ENCODE results near the gene SOX6. TPM values are rescaled to one million over a fixed set of nuclear protein-coding genes. Genes with fewer than 3 reads are reported as not detected.

SOX6 gene
- total RNA-seq, 1 experiment from 2014 or later = not detected

DNA sequence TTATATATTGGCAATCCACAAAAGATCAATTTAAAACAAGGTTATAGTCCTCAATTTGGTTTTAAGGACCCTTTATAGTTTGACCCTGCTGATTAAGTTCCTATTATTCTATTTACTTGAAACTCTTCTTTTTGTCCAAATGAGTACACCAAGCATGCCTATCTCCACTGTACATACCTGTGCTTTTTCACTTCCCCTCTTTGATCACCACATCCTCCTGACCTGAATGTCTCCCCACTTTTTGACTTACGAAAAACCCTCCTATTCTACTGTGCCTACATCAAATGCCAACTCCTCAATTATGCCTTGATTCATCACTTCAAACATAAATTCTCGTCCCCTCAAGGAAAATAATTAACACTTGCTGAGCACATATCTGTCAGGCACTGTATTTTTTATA, 113.5 kb downstream of the SOX6 start:
- Histone ChIP-seq H3K27me3 (ENCODE audit: low read length) (no peaks in the 10 kb centered on the region), H2AFZ (ENCODE audit: low read length) (no peak overlapping the region), H3K4me3 (ENCODE audit: low read length) (no peak overlapping the region), H3K4me1 (ENCODE audit: low read length) (no peaks in the 10 kb centered on the region), H3K9ac (ENCODE audit: low read length) (no peak overlapping the region), H3K4me2 (ENCODE audit: low read depth, low read length, poor library complexity, severe bottlenecking) (no peak overlapping the region), H3K9me3 (ENCODE audit: low read length) (no peaks in the 10 kb centered on the region; the same call in 1 of the 2 replicates), H3K9me2 (replicated peaks; ENCODE audit: insufficient read depth, low read length) (no peaks in the 10 kb centered on the region), H3K79me2 (ENCODE audit: low read length) (no peaks in the 10 kb centered on the region), H3K27ac (ENCODE audit: low read length) (no peak overlapping the region), H3K36me3 (ENCODE audit: insufficient read depth, low read length) (no peaks in the 10 kb centered on the region), H4K20me1 (ENCODE audit: insufficient read depth, low read depth, low read length) (no peaks in the 10 kb centered on the region)
- DNase-seq = no peak

DNA sequence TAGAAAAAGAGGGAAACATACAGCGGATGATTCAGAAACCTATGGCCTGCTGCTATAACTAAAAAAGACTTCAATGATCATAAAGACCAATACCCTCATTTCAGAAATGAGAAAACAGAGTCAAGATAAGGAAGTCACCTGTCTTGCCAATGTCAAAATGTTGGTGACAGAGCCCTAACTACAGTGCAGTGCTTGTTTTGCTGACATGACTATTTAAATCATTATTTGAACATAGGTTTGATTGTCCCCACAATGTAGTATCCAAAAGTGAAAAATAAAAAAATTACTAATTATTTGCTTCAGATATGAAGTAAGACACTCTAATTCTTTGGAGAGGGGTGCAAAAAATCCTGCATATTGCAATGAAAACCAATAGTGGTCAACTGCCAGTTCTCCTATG, 115.7 kb downstream of the SOX6 start:
- H3K9me3 ChIP-seq (ENCODE audit: low read length) = no peaks in the 10 kb centered on the region; the same call in 1 of the 2 replicates
- no peaks in the 10 kb centered on the region for H3K4me1 ChIP-seq (ENCODE audit: low read length)
- H3K9ac ChIP-seq (ENCODE audit: low read length) = no peak overlapping the region
- no peak overlapping the region for H2AFZ ChIP-seq (ENCODE audit: low read length)
- H3K27me3 ChIP-seq (ENCODE audit: low read length) = no peaks in the 10 kb centered on the region
- no peaks in the 10 kb centered on the region for H3K79me2 ChIP-seq (ENCODE audit: low read length)
- H3K9me2 ChIP-seq (replicated peaks; ENCODE audit: insufficient read depth, low read length) = no peaks in the 10 kb centered on the region
- H3K4me3 ChIP-seq (ENCODE audit: low read length) = no peak overlapping the region
- H4K20me1 ChIP-seq (ENCODE audit: insufficient read depth, low read depth, low read length) = no peaks in the 10 kb centered on the region
- no peak overlapping the region for H3K4me2 ChIP-seq (ENCODE audit: low read depth, low read length, poor library complexity, severe bottlenecking)
- H3K27ac ChIP-seq (ENCODE audit: low read length) = no peak overlapping the region
- DNase-seq = no peak
- H3K36me3 ChIP-seq (ENCODE audit: insufficient read depth, low read length) = no peaks in the 10 kb centered on the region

DNA sequence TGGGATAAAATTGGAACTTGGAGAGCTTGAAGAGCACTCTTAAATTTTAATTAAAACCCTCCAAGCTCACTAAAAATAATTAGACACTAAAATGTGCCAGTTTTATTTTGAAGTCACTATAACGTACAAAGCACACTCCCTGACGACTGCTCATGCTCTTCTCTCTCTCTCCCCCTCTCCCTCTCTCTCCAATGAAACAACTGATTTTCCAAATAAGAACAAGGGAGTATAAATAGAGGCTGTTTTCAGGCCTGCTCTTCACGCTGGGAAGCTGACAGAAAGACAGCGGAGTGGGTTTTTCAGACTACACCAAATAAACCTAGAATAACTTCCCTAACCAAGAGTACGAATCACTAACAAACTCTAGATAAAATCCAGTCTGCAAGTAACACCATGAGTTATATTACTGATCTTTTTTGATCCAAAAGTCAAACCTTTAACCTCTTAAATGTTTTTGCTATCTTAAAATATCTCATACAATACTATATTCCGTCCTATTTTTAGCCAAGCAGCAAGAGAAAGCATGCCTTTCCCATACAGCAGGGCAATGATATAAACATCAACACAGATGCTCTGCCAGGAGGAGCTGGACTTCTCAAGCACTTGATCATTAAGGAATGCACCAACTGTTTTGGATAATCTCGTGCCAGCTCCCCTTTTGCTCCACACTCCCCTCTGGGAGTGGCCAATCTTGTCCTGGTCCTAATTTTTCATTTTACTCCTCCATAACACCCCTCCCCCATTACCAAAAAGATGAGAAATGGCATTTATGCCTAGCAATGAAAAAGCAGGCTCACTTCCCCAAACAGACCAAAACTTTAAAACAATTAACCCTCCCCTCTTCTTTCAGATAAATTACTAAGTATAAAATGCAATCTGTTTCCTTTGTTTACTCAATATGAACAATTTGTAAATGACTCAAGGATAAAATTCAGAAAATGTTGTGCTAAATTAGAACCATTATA, 116.9 kb downstream of the SOX6 start:
- Histone ChIP-seq H3K27ac (ENCODE audit: low read length) (no peak overlapping the region), H3K79me2 (ENCODE audit: low read length) (no peaks in the 10 kb centered on the region), H4K20me1 (ENCODE audit: insufficient read depth, low read depth, low read length) (no peaks in the 10 kb centered on the region), H3K9me3 (ENCODE audit: low read length) (no peaks in the 10 kb centered on the region), H3K4me3 (ENCODE audit: low read length) (no peak overlapping the region), H3K27me3 (ENCODE audit: low read length) (no peaks in the 10 kb centered on the region), H3K36me3 (ENCODE audit: insufficient read depth, low read length) (no peaks in the 10 kb centered on the region), H3K9me2 (replicated peaks; ENCODE audit: insufficient read depth, low read length) (no peaks in the 10 kb centered on the region), H2AFZ (ENCODE audit: low read length) (no peak overlapping the region), H3K4me2 (ENCODE audit: low read depth, low read length, poor library complexity, severe bottlenecking) (no peak overlapping the region), H3K9ac (ENCODE audit: low read length) (no peak overlapping the region), H3K4me1 (ENCODE audit: low read length) (no peaks in the 10 kb centered on the region)
- no peak for DNase-seq

DNA sequence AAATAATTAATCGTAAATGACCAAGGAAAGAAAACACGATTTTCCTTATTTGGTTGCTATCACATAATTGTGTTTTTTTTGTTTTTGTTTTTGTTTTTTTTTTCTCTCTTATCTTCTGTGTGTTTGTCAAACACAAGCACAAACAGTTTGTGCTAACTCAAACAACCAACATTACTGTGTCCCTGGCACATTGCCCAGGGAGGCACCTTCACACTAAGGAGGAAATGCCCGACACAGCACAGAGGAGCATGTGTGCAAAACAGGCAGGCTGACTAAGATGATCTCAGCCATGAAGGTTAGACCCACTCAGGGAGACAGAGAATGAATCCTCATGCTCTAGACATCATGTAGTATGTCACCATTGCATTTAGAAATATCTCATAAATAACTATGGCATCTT, 130.1 kb downstream of the SOX6 start:
- no peak for DNase-seq
- H3K4me1 ChIP-seq (ENCODE audit: low read length) = no peaks in the 10 kb centered on the region
- H3K9me2 ChIP-seq (replicated peaks; ENCODE audit: insufficient read depth, low read length) = no peaks in the 10 kb centered on the region
- no peaks in the 10 kb centered on the region for H3K9me3 ChIP-seq (ENCODE audit: low read length)
- no peak overlapping the region for H3K9ac ChIP-seq (ENCODE audit: low read length)
- no peaks in the 10 kb centered on the region for H4K20me1 ChIP-seq (ENCODE audit: insufficient read depth, low read depth, low read length)
- H3K79me2 ChIP-seq (ENCODE audit: low read length) = no peaks in the 10 kb centered on the region
- no peak overlapping the region for H3K4me3 ChIP-seq (ENCODE audit: low read length)
- no peak overlapping the region for H3K4me2 ChIP-seq (ENCODE audit: low read depth, low read length, poor library complexity, severe bottlenecking)
- no peak overlapping the region for H3K27ac ChIP-seq (ENCODE audit: low read length)
- no peaks in the 10 kb centered on the region for H3K36me3 ChIP-seq (ENCODE audit: insufficient read depth, low read length)
- no peaks in the 10 kb centered on the region for H3K27me3 ChIP-seq (ENCODE audit: low read length)
- H2AFZ ChIP-seq (ENCODE audit: low read length) = no peak overlapping the region

DNA sequence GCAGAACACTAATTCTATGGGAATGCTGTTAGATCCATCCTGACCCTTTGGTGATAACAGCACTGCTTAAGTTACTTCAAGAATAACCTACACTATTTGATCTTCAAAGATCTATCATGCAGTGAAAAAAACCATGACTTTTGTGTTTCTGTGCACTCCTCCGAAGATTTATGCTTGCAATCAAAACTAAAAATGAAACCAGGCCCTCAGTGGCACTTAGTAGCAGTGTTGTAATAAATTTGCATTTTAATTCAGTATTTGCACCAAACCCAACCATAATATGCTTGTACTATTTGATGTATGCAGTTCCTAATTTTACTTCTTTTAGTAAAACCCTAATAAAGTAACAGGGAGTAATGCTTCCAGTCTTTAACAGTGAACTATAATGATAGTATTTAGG, 130.7 kb downstream of the SOX6 start:
- Histone ChIP-seq H3K4me3 (ENCODE audit: low read length) (no peak overlapping the region), H3K27me3 (ENCODE audit: low read length) (no peaks in the 10 kb centered on the region), H3K36me3 (ENCODE audit: insufficient read depth, low read length) (no peaks in the 10 kb centered on the region), H3K9me2 (replicated peaks; ENCODE audit: insufficient read depth, low read length) (no peaks in the 10 kb centered on the region), H3K4me1 (ENCODE audit: low read length) (no peaks in the 10 kb centered on the region), H3K9ac (ENCODE audit: low read length) (no peak overlapping the region), H3K4me2 (ENCODE audit: low read depth, low read length, poor library complexity, severe bottlenecking) (no peak overlapping the region), H2AFZ (ENCODE audit: low read length) (no peak overlapping the region), H4K20me1 (ENCODE audit: insufficient read depth, low read depth, low read length) (no peaks in the 10 kb centered on the region), H3K27ac (ENCODE audit: low read length) (no peak overlapping the region), H3K79me2 (ENCODE audit: low read length) (no peaks in the 10 kb centered on the region), H3K9me3 (ENCODE audit: low read length) (no peaks in the 10 kb centered on the region)
- DNase-seq = no peak

DNA sequence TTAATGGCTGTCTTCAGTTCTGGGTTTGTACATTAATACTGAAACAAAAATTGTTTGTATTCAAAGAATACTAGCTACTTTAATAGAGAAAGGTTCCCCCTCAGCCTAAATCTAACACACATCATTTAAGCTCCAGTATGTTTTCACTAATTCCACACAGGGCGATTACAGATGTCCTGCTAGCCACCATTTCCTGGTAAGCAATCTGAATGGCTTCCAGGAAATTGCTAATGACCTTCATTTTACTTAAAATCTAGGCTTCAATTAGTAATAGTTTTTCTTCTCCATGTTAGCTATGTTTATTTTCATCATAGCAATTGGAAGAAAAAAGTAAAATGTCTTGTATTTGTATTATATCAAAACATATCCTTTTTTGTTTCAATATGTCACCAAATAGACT, 132.8 kb downstream of the SOX6 start:
- Histone ChIP-seq H4K20me1 (ENCODE audit: insufficient read depth, low read depth, low read length) (no peaks in the 10 kb centered on the region), H3K4me3 (ENCODE audit: low read length) (no peak overlapping the region), H2AFZ (ENCODE audit: low read length) (no peak overlapping the region), H3K27ac (ENCODE audit: low read length) (no peak overlapping the region), H3K79me2 (ENCODE audit: low read length) (no peaks in the 10 kb centered on the region), H3K4me1 (ENCODE audit: low read length) (no peaks in the 10 kb centered on the region), H3K36me3 (ENCODE audit: insufficient read depth, low read length) (no peaks in the 10 kb centered on the region), H3K9me2 (replicated peaks; ENCODE audit: insufficient read depth, low read length) (no peaks in the 10 kb centered on the region), H3K9me3 (ENCODE audit: low read length) (no peaks in the 10 kb centered on the region), H3K27me3 (ENCODE audit: low read length) (no peaks in the 10 kb centered on the region), H3K9ac (ENCODE audit: low read length) (no peak overlapping the region), H3K4me2 (ENCODE audit: low read depth, low read length, poor library complexity, severe bottlenecking) (no peak overlapping the region)
- DNase-seq = no peak

DNA sequence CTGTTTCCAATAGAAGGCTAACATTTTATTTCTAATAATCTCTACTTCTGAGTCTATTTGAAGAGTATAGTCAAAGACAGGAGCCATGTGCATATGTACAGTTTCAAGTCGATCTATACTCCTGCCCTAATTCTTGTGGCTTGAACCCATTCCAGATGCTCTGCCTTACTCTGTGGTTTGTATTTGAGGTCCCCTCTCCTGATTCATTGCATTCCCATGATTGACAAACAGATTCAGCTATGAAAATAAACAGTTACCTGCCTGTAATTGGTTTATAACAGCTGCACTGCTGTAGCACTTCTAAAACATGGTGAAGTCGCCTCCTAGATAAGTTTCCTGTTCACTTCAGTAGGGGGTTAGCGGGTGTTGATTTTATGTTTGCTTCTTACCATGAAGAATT, 138.7 kb downstream of the SOX6 start:
- Histone ChIP-seq H3K79me2 (ENCODE audit: low read length) (no peaks in the 10 kb centered on the region), H2AFZ (ENCODE audit: low read length) (no peak overlapping the region), H4K20me1 (ENCODE audit: insufficient read depth, low read depth, low read length) (no peaks in the 10 kb centered on the region), H3K27me3 (ENCODE audit: low read length) (peaks cover 6% of the 10 kb centered on the region; the same call in 1 of the 2 replicates), H3K4me1 (ENCODE audit: low read length) (no peaks in the 10 kb centered on the region), H3K4me2 (ENCODE audit: low read depth, low read length, poor library complexity, severe bottlenecking) (no peak overlapping the region), H3K27ac (ENCODE audit: low read length) (no peak overlapping the region), H3K9me2 (replicated peaks; ENCODE audit: insufficient read depth, low read length) (no peaks in the 10 kb centered on the region), H3K9ac (ENCODE audit: low read length) (no peak overlapping the region), H3K36me3 (ENCODE audit: insufficient read depth, low read length) (no peaks in the 10 kb centered on the region), H3K4me3 (ENCODE audit: low read length) (no peak overlapping the region), H3K9me3 (ENCODE audit: low read length) (no peaks in the 10 kb centered on the region)
- no peak for DNase-seq

DNA sequence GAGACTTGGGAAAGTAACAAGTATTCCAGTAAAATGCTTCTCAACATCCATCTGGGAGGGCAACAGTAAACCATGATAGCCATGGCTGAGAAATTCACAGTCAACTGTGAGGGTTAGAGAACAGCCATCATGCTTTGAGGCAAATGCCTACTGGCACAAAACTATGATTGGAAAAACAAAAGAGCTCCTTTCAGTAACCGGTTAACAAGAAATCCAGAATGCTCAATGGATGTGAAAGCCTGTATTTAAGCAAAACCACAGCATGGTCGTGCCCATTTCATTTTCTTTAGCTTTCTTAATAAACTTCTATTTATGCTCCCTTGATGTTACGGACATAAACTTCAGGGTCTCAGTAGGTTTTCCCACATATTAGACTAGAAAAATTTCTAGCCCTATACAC, 139.5 kb downstream of the SOX6 start:
- no peak overlapping the region for H3K9ac ChIP-seq (ENCODE audit: low read length)
- no peak overlapping the region for H2AFZ ChIP-seq (ENCODE audit: low read length)
- no peaks in the 10 kb centered on the region for H3K4me1 ChIP-seq (ENCODE audit: low read length)
- H4K20me1 ChIP-seq (ENCODE audit: insufficient read depth, low read depth, low read length) = no peaks in the 10 kb centered on the region
- no peaks in the 10 kb centered on the region for H3K79me2 ChIP-seq (ENCODE audit: low read length)
- H3K27me3 ChIP-seq (ENCODE audit: low read length) = peaks cover 6% of the 10 kb centered on the region; the same call in 1 of the 2 replicates
- H3K9me3 ChIP-seq (ENCODE audit: low read length) = no peaks in the 10 kb centered on the region
- no peaks in the 10 kb centered on the region for H3K36me3 ChIP-seq (ENCODE audit: insufficient read depth, low read length)
- no peak overlapping the region for H3K27ac ChIP-seq (ENCODE audit: low read length)
- H3K4me3 ChIP-seq (ENCODE audit: low read length) = no peak overlapping the region
- no peaks in the 10 kb centered on the region for H3K9me2 ChIP-seq (replicated peaks; ENCODE audit: insufficient read depth, low read length)
- DNase-seq = no peak
- H3K4me2 ChIP-seq (ENCODE audit: low read depth, low read length, poor library complexity, severe bottlenecking) = no peak overlapping the region
